SU-DHL-6 (cell line): ENCODE measurements around the gene CAAP1.

Experiments
- H2AFZ ChIP-seq: fragments of 200-600 bp; sonication (generic); 2 replicates; pipeline ENCODE4 v1.6.1; 2014; ENCODE audit warnings: low read depth, mild to moderate bottlenecking, moderate library complexity, mixed read lengths, antibody characterized with exemption, low read length; ENCODE audit not compliant: severe bottlenecking
- H3F3A ChIP-seq: fragments of 200-600 bp; shearing (Covaris generic); 2 replicates; pipeline ENCODE4 v1.6.0; 2016; ENCODE audit warnings: antibody characterized with exemption, mild to moderate bottlenecking; ENCODE audit not compliant: insufficient read depth
- H3K27ac ChIP-seq: fragments of 200-600 bp; sonication (generic); 2 replicates; pipeline ENCODE4 v1.5.1; 2016; ENCODE audit warnings: low read depth, mild to moderate bottlenecking, low read length, moderate library complexity, mixed read lengths
- H3K27me3 ChIP-seq: fragments of 200-600 bp; sonication (generic), shearing (Covaris generic); 2 replicates; pipeline ENCODE4 v1.6.0; 2014; ENCODE audit warnings: mild to moderate bottlenecking, low read length
- H3K36me3 ChIP-seq: fragments of 200-600 bp; sonication (generic); 2 replicates; pipeline ENCODE4 v1.6.1; 2014; ENCODE audit warnings: mild to moderate bottlenecking, low read length, mixed read lengths
- H3K4me2 ChIP-seq: fragments of 300-600, 200-600 bp; shearing (Covaris generic), sonication (generic); 2 replicates; pipeline ENCODE4 v1.6.0; 2014; ENCODE audit warnings: low read length, low read depth, mild to moderate bottlenecking; ENCODE audit not compliant: poor library complexity, severe bottlenecking
- H3K4me3 ChIP-seq: fragments of 200-600 bp; sonication (generic); 2 replicates; pipeline ENCODE4 v1.5.1; 2014; ENCODE audit warnings: antibody characterized with exemption, low read length, mild to moderate bottlenecking, mixed read lengths; ENCODE audit not compliant: insufficient read depth, poor library complexity, severe bottlenecking
- H3K79me2 ChIP-seq: fragments of 200-600 bp; sonication (generic); 2 replicates; pipeline ENCODE4 v1.6.1; 2014; ENCODE audit warnings: mild to moderate bottlenecking, low read length, moderate library complexity; ENCODE audit not compliant: insufficient read depth
- H3K9ac ChIP-seq: fragments of 200-600 bp; sonication (generic); 2 replicates; pipeline ENCODE4 v1.7.0; 2014; ENCODE audit warnings: mild to moderate bottlenecking, low read length
- H3K9me2 ChIP-seq: fragments of 200-600 bp; sonication (generic); replicated peaks from 2 replicates; pipeline ENCODE4 v1.6.1; 2014; ENCODE audit warnings: low read length; ENCODE audit not compliant: insufficient read depth
- H3K9me3 ChIP-seq: fragments of 200-600 bp; sonication (generic); 2 replicates; pipeline ENCODE4 v1.6.1; 2014; ENCODE audit warnings: low read length, mixed read lengths; ENCODE audit not compliant: insufficient read depth
- H4K20me1 ChIP-seq: fragments of 200-600 bp; sonication (generic); 2 replicates; pipeline ENCODE4 v1.6.1; 2014; ENCODE audit warnings: low read depth, mild to moderate bottlenecking, antibody characterized with exemption, low read length, moderate library complexity, mixed read lengths
- EZH2phosphoT487 ChIP-seq: fragments of 200-600 bp; sonication (generic), shearing (Covaris generic); conservative IDR thresholded peaks from 2 replicates; pipeline ENCODE4 v1.6.1; 2018; ENCODE audit warnings: mild to moderate bottlenecking, antibody characterized with exemption, low read length, moderate library complexity, mixed read lengths
- TF ChIP-seq, protein P1 (sequence below): fragments of 200-600 bp; sonication (generic); IDR thresholded peaks from one replicate; pipeline ENCODE4 v1.5.1; 2017; ENCODE audit warnings: antibody characterized with exemption, mild to moderate bottlenecking, low read length, moderate library complexity; ENCODE audit not compliant: insufficient read depth, poor library complexity, severe bottlenecking

The CAAP1 gene, protein sequence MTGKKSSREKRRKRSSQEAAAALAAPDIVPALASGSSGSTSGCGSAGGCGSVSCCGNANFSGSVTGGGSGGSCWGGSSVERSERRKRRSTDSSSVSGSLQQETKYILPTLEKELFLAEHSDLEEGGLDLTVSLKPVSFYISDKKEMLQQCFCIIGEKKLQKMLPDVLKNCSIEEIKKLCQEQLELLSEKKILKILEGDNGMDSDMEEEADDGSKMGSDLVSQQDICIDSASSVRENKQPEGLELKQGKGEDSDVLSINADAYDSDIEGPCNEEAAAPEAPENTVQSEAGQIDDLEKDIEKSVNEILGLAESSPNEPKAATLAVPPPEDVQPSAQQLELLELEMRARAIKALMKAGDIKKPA

DNA sequence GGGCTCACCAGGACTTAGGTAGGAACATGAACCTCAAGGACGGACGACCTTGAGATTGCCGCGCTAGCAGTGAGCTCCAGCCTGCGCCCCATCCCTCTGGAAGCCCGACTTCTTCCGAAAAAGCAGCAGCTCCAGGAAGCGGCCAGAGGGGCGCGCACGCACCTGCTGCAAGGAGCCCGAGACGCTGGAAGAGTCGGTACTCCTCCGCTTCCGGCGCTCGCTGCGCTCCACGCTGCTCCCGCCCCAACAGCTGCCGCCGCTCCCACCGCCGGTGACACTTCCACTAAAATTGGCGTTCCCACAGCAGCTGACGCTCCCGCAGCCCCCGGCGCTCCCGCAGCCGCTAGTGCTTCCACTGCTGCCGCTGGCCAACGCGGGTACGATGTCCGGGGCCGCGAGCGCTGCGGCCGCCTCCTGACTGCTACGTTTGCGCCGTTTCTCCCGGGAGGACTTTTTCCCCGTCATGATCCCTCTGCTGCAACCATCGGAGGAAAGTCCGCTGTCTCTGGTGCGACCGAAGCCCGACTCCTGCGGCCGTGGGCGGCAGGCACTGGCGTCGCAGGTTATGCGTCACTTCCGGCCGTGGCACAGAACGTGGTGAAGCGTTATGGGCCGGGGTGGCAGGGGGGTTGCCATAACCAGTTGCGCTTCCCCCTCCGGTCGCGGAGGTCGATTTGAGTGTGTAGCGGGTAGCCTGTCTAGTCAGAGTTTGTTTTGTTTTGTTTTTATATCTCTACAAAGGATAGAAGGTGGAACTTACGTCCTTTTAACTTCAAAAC lies at the start of gene CAAP1:
TSS of gene CAAP1 (minus strand) at position 552 of the 779 bp plus-strand sequence. CDS start at position 465, 87 bp downstream.
- Histone ChIP-seq H3K4me2 (peak within 1 kb of the TSS; percentile 89), H3K36me3 (peaks cover 8% of the 10 kb centered on the region; the same call in 1 of the 2 replicates), H2AFZ (peak within 1 kb of the TSS; percentile 85), H3K27ac (peak within 1 kb of the TSS; percentile 85), H3K4me3 (peak within 1 kb of the TSS; percentile 93), H3K9ac (peak within 1 kb of the TSS; percentile 91), H3K9me2 (no peaks in the 10 kb centered on the region), H4K20me1 (peaks cover 10% of the 10 kb centered on the region; the same call in 1 of the 2 replicates), H3K27me3 (no peaks in the 10 kb centered on the region), H3F3A (peaks cover 6% of the 10 kb centered on the region; the same call in 1 of the 2 replicates), H3K79me2 (peaks cover 51% of the 10 kb centered on the region), H3K9me3 (no peaks in the 10 kb centered on the region)
- TF ChIP-seq, protein P1, sequence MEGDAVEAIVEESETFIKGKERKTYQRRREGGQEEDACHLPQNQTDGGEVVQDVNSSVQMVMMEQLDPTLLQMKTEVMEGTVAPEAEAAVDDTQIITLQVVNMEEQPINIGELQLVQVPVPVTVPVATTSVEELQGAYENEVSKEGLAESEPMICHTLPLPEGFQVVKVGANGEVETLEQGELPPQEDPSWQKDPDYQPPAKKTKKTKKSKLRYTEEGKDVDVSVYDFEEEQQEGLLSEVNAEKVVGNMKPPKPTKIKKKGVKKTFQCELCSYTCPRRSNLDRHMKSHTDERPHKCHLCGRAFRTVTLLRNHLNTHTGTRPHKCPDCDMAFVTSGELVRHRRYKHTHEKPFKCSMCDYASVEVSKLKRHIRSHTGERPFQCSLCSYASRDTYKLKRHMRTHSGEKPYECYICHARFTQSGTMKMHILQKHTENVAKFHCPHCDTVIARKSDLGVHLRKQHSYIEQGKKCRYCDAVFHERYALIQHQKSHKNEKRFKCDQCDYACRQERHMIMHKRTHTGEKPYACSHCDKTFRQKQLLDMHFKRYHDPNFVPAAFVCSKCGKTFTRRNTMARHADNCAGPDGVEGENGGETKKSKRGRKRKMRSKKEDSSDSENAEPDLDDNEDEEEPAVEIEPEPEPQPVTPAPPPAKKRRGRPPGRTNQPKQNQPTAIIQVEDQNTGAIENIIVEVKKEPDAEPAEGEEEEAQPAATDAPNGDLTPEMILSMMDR, result no peak
- TF ChIP-seq EZH2phosphoT487, result no peak

DNA sequence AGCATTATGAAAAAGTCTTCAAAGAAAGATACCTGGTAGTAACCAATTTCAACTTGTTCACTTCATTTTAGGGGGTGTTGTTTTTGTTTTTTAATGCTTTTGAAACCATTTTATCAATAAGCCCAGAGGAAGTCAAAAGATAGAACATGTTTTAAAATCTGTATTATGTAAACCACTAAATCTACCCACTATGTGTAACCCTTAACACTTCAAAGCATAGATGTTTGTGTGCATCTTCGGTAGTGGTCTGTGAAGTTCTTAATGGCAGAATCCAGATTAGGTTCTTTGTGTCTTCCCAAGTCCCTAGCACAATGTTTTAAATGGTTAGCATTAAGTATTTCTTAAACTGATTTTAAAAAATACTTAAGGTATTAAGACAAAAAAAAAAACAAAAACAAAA lies 48.2 kb upstream of the CAAP1 start:
- peak overlapping the region; percentile 5 for H3K4me2 ChIP-seq

DNA sequence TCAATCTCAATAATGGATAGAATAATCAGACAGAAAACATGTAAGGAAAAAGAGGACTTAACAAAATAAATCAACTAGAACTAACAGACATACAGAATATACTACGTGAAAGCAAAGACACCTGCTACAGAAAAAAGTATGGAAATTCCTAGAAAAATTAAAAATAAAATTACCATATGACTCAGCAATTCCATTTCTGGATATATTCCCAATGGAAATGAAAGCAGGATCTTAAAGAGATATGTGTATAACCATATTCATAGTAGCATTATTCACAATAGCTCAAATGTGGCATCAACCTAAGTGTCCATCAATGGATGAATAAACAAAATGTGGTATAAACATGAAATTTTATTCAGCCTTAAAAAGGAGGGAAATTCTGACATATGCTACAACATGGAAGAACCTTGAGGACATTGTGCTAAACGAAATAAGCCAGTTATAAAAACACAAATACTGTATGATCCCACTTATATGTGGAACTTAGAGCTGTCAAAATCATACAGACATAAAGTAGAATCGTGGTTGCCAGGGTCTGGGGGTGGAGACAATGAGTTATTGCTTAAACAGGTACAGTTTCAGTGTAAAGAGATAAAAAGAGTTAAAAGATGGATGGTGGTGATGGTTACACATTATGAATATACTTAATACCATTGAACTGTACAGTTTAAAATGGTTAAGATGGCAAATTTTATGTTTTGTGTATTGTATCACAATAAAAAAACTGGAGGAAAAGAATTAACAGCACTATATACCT lies 47.5 kb upstream of the CAAP1 start:
- no peaks in the 10 kb centered on the region for H3F3A ChIP-seq
- H3K27me3 ChIP-seq, result no peaks in the 10 kb centered on the region
- H3K36me3 ChIP-seq, result no peaks in the 10 kb centered on the region
- no peak overlapping the region for H3K4me2 ChIP-seq
- no peak overlapping the region for H3K27ac ChIP-seq
- H3K9me3 ChIP-seq, result no peaks in the 10 kb centered on the region
- no peak overlapping the region for H3K4me3 ChIP-seq
- H2AFZ ChIP-seq, result no peak overlapping the region
- H3K79me2 ChIP-seq, result peaks cover 99% of the 10 kb centered on the region
- no peak overlapping the region for H3K9ac ChIP-seq
- no peaks in the 10 kb centered on the region for H3K9me2 ChIP-seq
- TF ChIP-seq, protein P1, result no peak
- H4K20me1 ChIP-seq, result peaks cover 32% of the 10 kb centered on the region

More for the DNA sequence above, 48.2 kb upstream of the CAAP1 start:
- no peak overlapping the region for H3K4me3 ChIP-seq
- no peaks in the 10 kb centered on the region for H3K27me3 ChIP-seq
- H3K79me2 ChIP-seq, result peaks cover 100% of the 10 kb centered on the region
- H3F3A ChIP-seq, result no peaks in the 10 kb centered on the region
- H3K27ac ChIP-seq, result no peak overlapping the region
- H4K20me1 ChIP-seq, result peaks cover 27% of the 10 kb centered on the region
- no peak overlapping the region for H2AFZ ChIP-seq
- no peaks in the 10 kb centered on the region for H3K9me2 ChIP-seq
- H3K36me3 ChIP-seq, result no peaks in the 10 kb centered on the region
- no peak overlapping the region for H3K9ac ChIP-seq
- TF ChIP-seq EZH2phosphoT487, result no peak
- TF ChIP-seq, protein P1, result no peak
- no peaks in the 10 kb centered on the region for H3K9me3 ChIP-seq
